K562 (cell line): ENCODE measurements around the gene C3. TPM values are rescaled to one million over a fixed set of nuclear protein-coding genes. Genes with fewer than 3 reads are reported as not detected.

Experiments used
- ATAC-seq: fragments of 200-7000 bp; cut with Tn5 transposase; 3 replicates; pipeline ENCODE4 v1.9.1; 2020; ENCODE audit warnings: moderate library complexity
- BruUV-seq: library from RNA; stranded (reverse); fragments of 400-500 nt; replicated peaks from 2 replicates; lab custom pipeline; 2021; lab: Mats Ljungman, UMichigan
- CTCF ChIA-PET: fragments of 300-600 bp; formaldehyde crosslinking; extraction: SDS; loops from one replicate; lab custom pipeline; 2021; ENCODE audit warnings: low intra/inter-chr PET ratio; lab: Yijun Ruan, JAX
- POLR2A ChIA-PET: fragments of 300-600, 350-650 bp; sonication (Branson Sonifier 250); formaldehyde crosslinking; extraction: SDS; loops from one replicate; lab custom pipeline; 2021; ENCODE audit warnings: antibody characterized with exemption, inconsistent platforms; lab: Yijun Ruan, JAX
- DNase-seq, 4 experiments: peaks; one replicate each; pipeline versions ENCODE4 v3.0.0 to v3.0.0-alpha.2; 2011 to 2018; ENCODE audit warnings: low spot score in 3 of 4, mixed read lengths in 3 of 4; ENCODE audit errors: extremely low read depth in 1 of 4
- FAIRE-seq: peaks from 2 replicates; lab custom pipeline; 2011; peaks lifted over from hg19 to GRCh38; lab: Jason Lieb, UNC
- H2AFZ ChIP-seq: 2 replicates; pipeline ENCODE4 v1.6.0; 2011; ENCODE audit warnings: low read depth, low read length, control low read depth, inconsistent platforms
- H3K27ac ChIP-seq: fragments of 200-600 bp; 3 replicates; pipeline ENCODE4 v1.8.0; 2011; ENCODE audit warnings: low read depth, mild to moderate bottlenecking, control low read depth, inconsistent platforms, low read length, moderate library complexity, mixed read lengths; ENCODE audit errors: extremely low read depth
- H3K27me3 ChIP-seq, 2 experiments: fragments of 300-600 bp in 1 of 2; 2 replicates in 1 of 2; 3 replicates in 1 of 2; pipeline versions ENCODE4 v1.6.0 to v1.8.0; 2011; ENCODE audit warnings: inconsistent platforms in 2 of 2, low read length in 2 of 2, mild to moderate bottlenecking in 1 of 2, mixed read lengths in 1 of 2, moderate library complexity in 1 of 2; ENCODE audit not compliant: control insufficient read depth in 2 of 2, insufficient read depth in 2 of 2
- H3K36me3 ChIP-seq: fragments of 300-600 bp; 3 replicates; pipeline ENCODE4 v1.8.0; 2011; ENCODE audit warnings: mild to moderate bottlenecking, low read length, inconsistent platforms; ENCODE audit not compliant: control insufficient read depth, insufficient read depth
- H3K4me1 ChIP-seq, 2 experiments: fragments of 200-600 bp in 1 of 2; replicated peaks in 1 of 2; 2 replicates in 1 of 2; 3 replicates in 1 of 2; pipeline versions ENCODE4 v1.5.1 to v1.8.0; 2011; ENCODE audit warnings: inconsistent platforms in 2 of 2, low read length in 2 of 2, mild to moderate bottlenecking in 1 of 2, mixed read lengths in 1 of 2, moderate library complexity in 1 of 2; ENCODE audit not compliant: control insufficient read depth in 2 of 2, insufficient read depth in 2 of 2
- H3K4me2 ChIP-seq: 2 replicates; pipeline ENCODE4 v1.6.1; 2011; ENCODE audit warnings: low read length, control low read depth, inconsistent platforms, mixed read lengths; ENCODE audit not compliant: insufficient read depth
- H3K4me3 ChIP-seq: fragments of 200-600 bp; sonication (generic), shearing (Covaris generic); 2 replicates; pipeline ENCODE4 v1.5.1; 2016; ENCODE audit warnings: control low read depth, inconsistent platforms
- H3K79me2 ChIP-seq: fragments of 200-600 bp; 3 replicates; pipeline ENCODE4 v1.8.0; 2011; ENCODE audit warnings: low read length, inconsistent platforms; ENCODE audit not compliant: control insufficient read depth, insufficient read depth
- H3K9ac ChIP-seq, 2 experiments: 2 replicates each; pipeline versions ENCODE4 v1.6.0 to v1.6.1; 2011; ENCODE audit warnings: low read depth in 2 of 2, low read length in 2 of 2, control low read depth in 1 of 2, inconsistent platforms in 1 of 2, mild to moderate bottlenecking in 1 of 2, mixed read lengths in 1 of 2; ENCODE audit not compliant: insufficient read depth in 1 of 2
- H3K9me1 ChIP-seq: one replicate; pipeline ENCODE4 v1.6.0; 2011; ENCODE audit warnings: inconsistent platforms, mild to moderate bottlenecking, low read length, moderate library complexity; ENCODE audit not compliant: control insufficient read depth, insufficient read depth
- H3K9me3 ChIP-seq: replicated peaks from 2 replicates; pipeline ENCODE4 v1.5.1; 2011; ENCODE audit warnings: low read depth, low read length, inconsistent platforms; ENCODE audit not compliant: control insufficient read depth, insufficient read depth
- H4K20me1 ChIP-seq: replicated peaks from 2 replicates; pipeline ENCODE4 v1.6.1; 2011; ENCODE audit warnings: low read length, inconsistent platforms, mixed read lengths; ENCODE audit not compliant: control insufficient read depth, insufficient read depth
- E2F8 ChIP-seq: fragments of 450-650 bp; IDR thresholded peaks from 2 replicates; pipeline ENCODE4 v1.7.1; 2018; ENCODE audit warnings: mild to moderate bottlenecking, low read depth; ENCODE audit not compliant: partially characterized antibody
- EWSR1 ChIP-seq: fragments of 450-650 bp; IDR thresholded peaks from 2 replicates; pipeline ENCODE4 v1.6.1; 2018; ENCODE audit warnings: borderline replicate concordance, mild to moderate bottlenecking, low read depth, moderate library complexity; ENCODE audit not compliant: partially characterized antibody
- EZH2 ChIP-seq: IDR thresholded peaks from 2 replicates; pipeline ENCODE4 v1.6.1; 2012; ENCODE audit warnings: low read depth, mild to moderate bottlenecking, inconsistent platforms, low read length, borderline replicate concordance
- FOS ChIP-seq: IDR thresholded peaks from 3 replicates; pipeline ENCODE4 v1.6.1; 2011; ENCODE audit not compliant: insufficient read length; ENCODE audit errors: extremely low read depth
- KDM5B ChIP-seq: fragments of 200-600 bp; sonication (generic); IDR thresholded peaks from 2 replicates; pipeline ENCODE4 v1.6.1; 2012; ENCODE audit warnings: low read depth, mild to moderate bottlenecking, moderate library complexity, low read length, control low read depth, inconsistent platforms; ENCODE audit not compliant: insufficient replicate concordance
- NFE2 ChIP-seq: IDR thresholded peaks from 2 replicates; pipeline ENCODE4 v1.6.1; 2014; ENCODE audit warnings: antibody characterized with exemption, low read depth
- SMARCC2 ChIP-seq: fragments of 450-650 bp; IDR thresholded peaks from 2 replicates; pipeline ENCODE4 v1.6.1; 2017; ENCODE audit warnings: antibody characterized with exemption, moderate library complexity, mild to moderate bottlenecking, low read depth
- SREBF1 ChIP-seq: fragments of 150-350 bp; IDR thresholded peaks from 2 replicates; pipeline ENCODE4 v1.6.1; 2014; ENCODE audit warnings: antibody characterized with exemption, low read depth, low read length, borderline replicate concordance
- TAL1 ChIP-seq: fragments of 450-650 bp; IDR thresholded peaks from 2 replicates; pipeline ENCODE4 v1.6.1; 2016; ENCODE audit warnings: mild to moderate bottlenecking
- ZNF124 ChIP-seq: sonication (generic); formaldehyde crosslinking; IDR thresholded peaks from 2 replicates; pipeline ENCODE4 v1.8.1; 2022; ENCODE audit warnings: missing genetic modification reagents
- ZNF280A ChIP-seq: fragments of 450-650 bp; IDR thresholded peaks from 2 replicates; pipeline ENCODE4 v1.6.1; 2018; ENCODE audit warnings: mild to moderate bottlenecking, low read depth; ENCODE audit not compliant: partially characterized antibody
- ZNF282 ChIP-seq: sonication (generic); formaldehyde crosslinking; IDR thresholded peaks from 2 replicates; pipeline ENCODE4 v1.8.1; 2023; ENCODE audit warnings: missing genetic modification reagents
- ZNF316 ChIP-seq: fragments of 450-650 bp; IDR thresholded peaks from 2 replicates; pipeline ENCODE4 v1.6.1; 2016
- ZNF518B ChIP-seq: fragments of 250-450 bp; sonication (Bioruptor Pico); IDR thresholded peaks from 2 replicates; pipeline ENCODE4 v1.5.0; 2021; ENCODE audit warnings: mild to moderate bottlenecking, moderate library complexity
- WGBS: fragments of 100-300 bp; shearing (Covaris generic); methylation state at CpG from one replicate; pipeline ENCODE4 v1.1.6; 2016; ENCODE audit warnings: low coverage, mixed read lengths; ENCODE audit not compliant: insufficient coverage; ENCODE audit errors: missing lambda C conversion rate; 5-methylcytosine and 5-hydroxymethylcytosine counted together
- in situ Hi-C: fragments of 300-500 bp; cut with MboI; formaldehyde crosslinking; loops from 4 replicates; pipeline ENCODE4 v1.15.0; 2018; ENCODE audit warnings: inconsistent platforms, mixed read lengths
- intact Hi-C: fragments of 100-400 bp; cut with micrococcal nuclease; formaldehyde crosslinking; loops from 2 replicates; pipeline ENCODE4 v1.14.2; 2022
- polyA plus RNA-seq, 8 experiments: library from polyadenylated mRNA; depleted of rRNA in 4 of 8; stranded (reverse) in 5 of 8; unstranded in 3 of 8; fragments of >200 nt; fragmentation: Nextera tagmentation in 2 of 8; fragmentation: Illumina TruSeq in 1 of 8; extraction: Ambion mirVana in 2 of 8; extraction: Trizol in 1 of 8; gene quantifications; 2 replicates each; pipeline versions ENCODE4 v1.2.1 to v1.2.3, GENCODE V29; 2011 to 2014; ENCODE audit warnings: inconsistent platforms in 1 of 8, missing spikeins in 1 of 8
- total RNA-seq, 7 experiments: library from RNA; depleted of rRNA in 6 of 7; stranded (reverse); fragments of >200 nt in 6 of 7; fragmentation: Illumina TruSeq in 2 of 7; extraction: Trizol in 2 of 7; gene quantifications; 2 replicates each; pipeline versions ENCODE4 v1.2.1 to v1.2.3, GENCODE V29; 2011 to 2021; ENCODE audit warnings: low replicate concordance in 1 of 7

The C3 gene
- total and polyA plus RNA-seq, 9 of the 15 experiments (the other 6 are each of a cell fraction or from before 2014, with no cell fraction given), result 0.59 to 10.6 (median 2.2) TPM

GRCh38 chr19:6766357-6767080 lies 46.1 kb upstream of the C3 start:
- H3K4me1 ChIP-seq, result peaks cover 9 to 23% of the 10 kb centered on the region in 2 experiments
- intact Hi-C loops, result loop anchor here (2.0 to 10.0 kb wide), 2 partner anchors 28 to 98 kb away; partner anchors contain the start of gene TRIP10
- H3K4me3 ChIP-seq, result peak overlapping the region; percentile 64
- H3K27me3 ChIP-seq, result no peaks in the 10 kb centered on the region
- peak overlapping the region; percentile 91 for H3K4me2 ChIP-seq
- TSS peak; percentile 76 for BruUV-seq
- CTCF ChIA-PET, result no interaction called here
- ATAC-seq (peak; percentile 13; the same call in 2 of the 3 replicates), DNase-seq (peak in 1 of 4 experiments; percentile 54), FAIRE-seq (peak; percentile 63)
- in situ Hi-C loops, result no loop called here
- no peaks in the 10 kb centered on the region for H3K9me3 ChIP-seq
- H3K9me1 ChIP-seq, result peaks cover 4% of the 10 kb centered on the region
- H3K79me2 ChIP-seq, result peaks cover 13% of the 10 kb centered on the region
- peak overlapping the region; percentile 67 to 93 for H3K9ac ChIP-seq
- peak overlapping the region; percentile 95 for H2AFZ ChIP-seq
- WGBS, result 13% methylated on average over 16 of the region's 16 CpGs
- H4K20me1 ChIP-seq, result no peaks in the 10 kb centered on the region
- no peaks in the 10 kb centered on the region; the same call in 2 of the 3 replicates for H3K36me3 ChIP-seq
- POLR2A ChIA-PET, result interaction anchor here (0.7 to 1.6 kb wide), 5 partner anchors 13 to 236 kb away, joined by 3 to 7 read pairs (median 5); partner anchors contain the start of gene TNFSF9
- H3K27ac ChIP-seq, result peak overlapping the region; percentile 65
- TF ChIP-seq ZNF280A (no peak), EZH2 (no peak), EWSR1 (no peak), KDM5B (peak; percentile 21), ZNF316 (peak; percentile 94), SREBF1 (no peak), E2F8 (no peak), ZNF518B (CRISPR knock-in tag) (no peak), FOS (no peak), ZNF282 (CRISPR knock-in tag) (no peak), ZNF124 (no peak), NFE2 (peak; percentile 66), SMARCC2 (no peak), TAL1 (no peak)
